Glomerular endothelial cell (primary cell): ENCODE measurements around the gene EPN3. TPM values are rescaled to one million over a fixed set of nuclear protein-coding genes. Genes with fewer than 3 reads are reported as not detected.

Source experiments
- DNase-seq: peaks from one replicate; pipeline ENCODE4 v3.0.0-alpha.2; 2011; ENCODE audit warnings: low read depth, low spot score; ENCODE audit errors: extremely low read depth
- total RNA-seq: library from RNA; depleted of rRNA; stranded (reverse); fragments of >200 nt; gene quantifications from 2 replicates; pipeline ENCODE4 v1.2.3, GENCODE V29; 2015

EPN3 gene
- total RNA-seq, 1 donor from 2014 or later = 0.23 TPM

- DNase-seq = no peak
These were observed 53.4 kb downstream of the EPN3 start for GRCh38 chr17:50585891-50586290.

DNA sequence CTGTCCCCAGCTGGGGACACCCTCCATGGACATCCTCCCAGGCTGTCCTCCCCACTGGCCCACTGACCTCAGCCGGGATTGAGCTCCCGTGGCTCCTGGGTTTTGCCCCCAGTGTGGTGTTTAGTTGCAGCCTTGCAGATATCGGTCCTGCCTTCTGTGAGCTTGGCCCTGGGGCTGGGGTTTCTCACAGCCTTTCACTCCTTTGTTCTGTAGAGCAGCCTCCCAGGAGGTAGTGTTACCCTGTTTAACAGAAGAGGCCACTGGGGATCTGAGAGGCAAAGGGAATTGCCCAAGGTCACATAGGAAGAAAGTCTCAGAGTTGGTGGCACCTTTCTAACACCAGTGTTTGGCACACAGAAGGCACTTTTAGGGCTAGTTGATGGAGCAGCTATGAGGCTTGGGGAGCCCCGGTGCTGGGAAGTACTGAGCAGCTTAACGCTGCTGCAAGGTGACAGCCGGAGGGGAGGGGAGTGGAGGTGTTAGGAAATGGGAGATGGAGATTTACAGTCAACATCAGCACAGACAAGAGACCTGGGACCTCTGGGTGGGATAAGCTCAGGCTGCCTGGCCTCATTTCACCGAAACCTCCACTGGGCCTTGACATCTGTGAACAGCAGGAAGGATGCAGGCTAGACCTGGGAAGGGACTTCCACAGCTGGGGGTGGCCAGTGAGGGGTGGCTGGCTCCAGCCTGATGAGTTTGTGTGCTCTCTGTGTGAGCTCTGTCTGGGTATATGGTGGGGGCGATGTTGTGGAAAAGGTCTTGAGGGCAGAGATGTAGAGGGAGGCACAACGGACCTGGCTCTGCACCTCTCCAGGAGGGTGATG is 54.1 kb downstream of the EPN3 start:
- no peak for DNase-seq

- DNase-seq = no peak
These were observed 55.0 kb downstream of the EPN3 start for GRCh38 chr17:50587571-50587970.

GRCh38 chr17:50588391-50589049 is 56.0 kb downstream of the EPN3 start:
- no peak for DNase-seq

GRCh38 chr17:50589095-50589705 is 56.7 kb downstream of the EPN3 start:
- no peak for DNase-seq

DNA sequence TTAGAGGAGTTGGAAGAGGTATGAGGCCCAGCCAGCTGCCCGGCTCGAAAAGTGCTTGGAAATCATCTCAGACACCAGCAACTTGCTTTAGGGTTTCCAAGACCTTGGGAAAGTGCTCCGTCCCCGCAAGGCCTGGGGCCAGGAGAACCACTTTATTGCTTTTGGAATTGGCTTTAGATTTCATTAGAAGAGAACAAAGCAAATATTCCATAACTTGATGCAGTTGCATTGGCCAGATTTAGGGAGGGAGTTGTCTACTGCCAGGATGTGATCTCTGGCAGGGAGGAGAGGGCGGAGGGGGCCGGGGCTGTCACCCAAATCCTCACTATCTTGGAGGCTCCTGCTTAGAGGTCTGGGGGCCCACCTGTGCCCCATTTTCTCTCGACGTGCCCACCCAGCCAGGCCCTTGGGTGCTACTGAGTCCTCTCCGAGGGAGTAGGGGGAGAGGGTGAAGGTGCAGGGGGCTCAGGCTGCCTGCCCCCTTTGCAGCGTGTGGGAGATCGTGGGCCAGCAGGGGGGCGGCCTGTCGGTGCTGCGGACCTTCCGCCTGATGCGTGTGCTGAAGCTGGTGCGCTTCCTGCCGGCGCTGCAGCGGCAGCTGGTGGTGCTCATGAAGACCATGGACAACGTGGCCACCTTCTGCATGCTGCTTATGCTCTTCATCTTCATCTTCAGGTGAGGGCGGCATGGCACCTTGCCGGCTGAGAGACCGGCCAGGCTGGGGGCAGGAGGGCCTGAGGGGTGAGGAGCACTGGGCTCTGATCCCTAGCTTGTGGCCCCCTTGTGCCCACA is 58.6 kb downstream of the EPN3 start:
- no peak for DNase-seq

DNA sequence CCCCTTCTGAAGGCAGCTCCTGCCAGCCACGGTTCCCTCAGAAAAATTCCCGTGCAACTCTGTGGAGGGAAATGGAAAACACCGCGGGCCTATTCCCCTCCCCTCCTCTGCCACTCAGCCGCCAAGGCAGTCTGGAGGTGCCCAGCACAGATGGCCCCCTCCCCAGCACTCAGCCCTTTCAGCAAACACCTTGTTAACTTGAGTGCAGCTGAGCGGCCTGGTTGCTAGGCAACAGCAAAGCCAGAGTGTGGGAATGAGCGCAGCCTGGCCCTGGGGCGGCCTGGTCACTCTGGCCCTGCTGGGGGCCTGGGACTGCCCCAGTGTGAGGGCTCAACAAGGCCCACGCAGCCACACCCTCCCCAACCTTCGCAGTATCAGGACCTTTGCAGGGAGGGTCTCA is 60.8 kb downstream of the EPN3 start:
- no peak for DNase-seq

Other genes with a start within 250 kb of the EPN3 start
- gene XYLT2, start 186.6 kb upstream of the EPN3 start, total RNA-seq = 40.1 and 45.8 TPM in 2 replicates
- gene MRPL27, start 159.6 kb upstream of the EPN3 start, total RNA-seq = 53.6 and 57.3 TPM in 2 replicates
- gene EME1, start 159.5 kb upstream of the EPN3 start, total RNA-seq = 2.7 and 3.9 TPM in 2 replicates
- 142 and 157 TPM in 2 replicates for gene LRRC59, start 135.2 kb upstream of the EPN3 start, total RNA-seq
- gene ACSF2, start 106.5 kb upstream of the EPN3 start, total RNA-seq = 32.6 and 37.2 TPM in 2 replicates
- gene CHAD, start 63.9 kb upstream of the EPN3 start, total RNA-seq = not detected in 2 replicates
- 30.1 and 34.7 TPM in 2 replicates for gene RSAD1, start 53.9 kb upstream of the EPN3 start, total RNA-seq
- gene MYCBPAP, start 24.3 kb upstream of the EPN3 start, total RNA-seq = 0.23 and 1.6 TPM in 2 replicates
- 127 and 145 TPM in 2 replicates for gene SPATA20, start 14.4 kb downstream of the EPN3 start, total RNA-seq
- not detected in 2 replicates for gene CACNA1G, start 28.0 kb downstream of the EPN3 start, total RNA-seq
- gene ABCC3, start 102.1 kb downstream of the EPN3 start, total RNA-seq = 1.1 and 2.2 TPM in 2 replicates
- gene ANKRD40, start 175.2 kb downstream of the EPN3 start, total RNA-seq = 37.7 TPM in 2 replicates
- gene LUC7L3, start 186.9 kb downstream of the EPN3 start, total RNA-seq = 17.6 and 46.9 TPM in 2 replicates
- gene ANKRD40CL, start 234.8 kb downstream of the EPN3 start, total RNA-seq = not detected in 2 replicates